Spinal cord (tissue), 10 donors: ENCODE results near the gene SOCS6. TPM values are rescaled to one million over a fixed set of nuclear protein-coding genes. Genes with fewer than 3 reads are reported as not detected.

Experiments
- DNase-seq, 6 donors: peaks; one replicate each; pipeline versions ENCODE4 v3.0.0 to v3.0.0-alpha.2; 2013 to 2015; ENCODE audit warnings: low spot score in 6 of 6, low read depth in 4 of 6
- H3K27ac ChIP-seq: one replicate; pipeline ENCODE4 v1.5.1; 2013; ENCODE audit warnings: low read depth, low read length, control low read depth
- H3K27me3 ChIP-seq: one replicate; pipeline ENCODE4 v1.6.1; 2013; ENCODE audit warnings: low read length; ENCODE audit not compliant: control insufficient read depth, insufficient read depth
- H3K36me3 ChIP-seq: one replicate; pipeline ENCODE4 v1.6.1; 2013; ENCODE audit warnings: low read length; ENCODE audit not compliant: control insufficient read depth, insufficient read depth
- H3K4me1 ChIP-seq: one replicate; pipeline ENCODE4 v1.6.1; 2013; ENCODE audit warnings: low read length; ENCODE audit not compliant: control insufficient read depth, insufficient read depth
- H3K4me3 ChIP-seq: one replicate; pipeline ENCODE4 v1.5.1; 2013; ENCODE audit warnings: low read depth, low read length, control low read depth
- H3K9me3 ChIP-seq: one replicate; pipeline ENCODE4 v1.6.1; 2013; ENCODE audit warnings: low read length; ENCODE audit not compliant: control insufficient read depth, insufficient read depth
- whole genome bisulfite sequencing: methylation state at CpG from one replicate; pipeline ENCODE4 v1.1.5; 2013; ENCODE audit warnings: missing lambda C conversion rate; ENCODE audit not compliant: insufficient coverage; 5-methylcytosine and 5-hydroxymethylcytosine counted together
- polyA plus RNA-seq, 2 donors: library from polyadenylated mRNA; unstranded; fragments of 120-200 nt; gene quantifications; one replicate each; pipeline ENCODE4 v1.2.1, GENCODE V29; 2013; ENCODE audit not compliant: insufficient read length in 2 of 2
- total RNA-seq, 2 donors: library from RNA; depleted of rRNA in 1 of 2; stranded (reverse); fragments of 120-200 nt in 1 of 2; fragments of >200 nt in 1 of 2; gene quantifications; one replicate each; pipeline versions ENCODE4 v1.2.3 to v1.2.4, GENCODE V29; 2013 to 2014
- donor health status: healthy.

The SOCS6 gene
- total and polyA plus RNA-seq, 4 donors: 19.0 to 41.8 (median 29.6) TPM

- Histone ChIP-seq H3K4me1 (no peaks in the 10 kb centered on the region), H3K36me3 (no peaks in the 10 kb centered on the region), H3K27ac (no peak overlapping the region), H3K9me3 (no peaks in the 10 kb centered on the region), H3K4me3 (no peak overlapping the region), H3K27me3 (no peaks in the 10 kb centered on the region)
- 97% methylated on average over 12 of the region's 15 CpGs for WGBS
- DNase-seq: no peak
Measured at GRCh38 chr18:70376137-70376913, 87.5 kb downstream of the SOCS6 start.

- WGBS: no CpG with 5 or more reads among the region's 4 CpGs
- no peak for DNase-seq
- Histone ChIP-seq H3K9me3 (no peaks in the 10 kb centered on the region), H3K27ac (no peak overlapping the region), H3K4me1 (no peaks in the 10 kb centered on the region), H3K27me3 (no peaks in the 10 kb centered on the region), H3K36me3 (no peaks in the 10 kb centered on the region), H3K4me3 (no peak overlapping the region)
Measured at GRCh38 chr18:70376914-70377258, 88.0 kb downstream of the SOCS6 start.

- no peak overlapping the region for H3K27ac ChIP-seq
- no peaks in the 10 kb centered on the region for H3K36me3 ChIP-seq
- no peaks in the 10 kb centered on the region for H3K27me3 ChIP-seq
- no peaks in the 10 kb centered on the region for H3K9me3 ChIP-seq
- H3K4me1 ChIP-seq: no peaks in the 10 kb centered on the region
- DNase-seq: no peak
- no peak overlapping the region for H3K4me3 ChIP-seq
- 68% methylated on average over 3 of the region's 8 CpGs for WGBS
Measured at GRCh38 chr18:70377317-70377799, 88.5 kb downstream of the SOCS6 start.

- no peaks in the 10 kb centered on the region for H3K4me1 ChIP-seq
- no peak for DNase-seq
- H3K27ac ChIP-seq: no peak overlapping the region
- WGBS: 76% methylated on average over 8 of the region's 13 CpGs
- H3K27me3 ChIP-seq: no peaks in the 10 kb centered on the region
- H3K9me3 ChIP-seq: no peaks in the 10 kb centered on the region
- no peaks in the 10 kb centered on the region for H3K36me3 ChIP-seq
- no peak overlapping the region for H3K4me3 ChIP-seq
Measured at GRCh38 chr18:70377857-70378701, 89.2 kb downstream of the SOCS6 start.

Other genes with a start within 250 kb of the SOCS6 start
- gene RTTN, start 83.4 kb upstream of the SOCS6 start, total RNA-seq: 10 to 100 TPM; 20.8 to 46.0 TPM
- 10 to 100 TPM; 14.0 to 15.4 TPM for gene RTTN, start 83.4 kb upstream of the SOCS6 start, polyA plus RNA-seq